ENCODE measurements around the gene ZNRF3. TPM values are rescaled to one million over a fixed set of nuclear protein-coding genes. Genes with fewer than 3 reads are reported as not detected.

ZNRF3 gene
- total RNA-seq, 1 donor from 2014 or later: 10.5 TPM

GRCh38 chr22:29053048-29053702, 169.8 kb downstream of the ZNRF3 start:
- Histone ChIP-seq H3K4me3 (ENCODE audit: low read depth, low read length) (no peak overlapping the region), H3K36me3 (ENCODE audit: control insufficient read depth, insufficient read depth, low read length) (peaks cover 8% of the 10 kb centered on the region), H3K27me3 (ENCODE audit: control insufficient read depth, insufficient read depth, low read length) (no peaks in the 10 kb centered on the region)
- TF ChIP-seq CTCF (IDR thresholded peaks at IDR 0.05; ENCODE audit: insufficient read depth, low read length, poor library complexity, severe bottlenecking): no peak
- DNase-seq (ENCODE audit: low read depth): no peak

- no peak for DNase-seq (ENCODE audit: low read depth)
- no peak overlapping the region for H3K4me3 ChIP-seq (ENCODE audit: low read depth, low read length)
- no peak for TF ChIP-seq CTCF (IDR thresholded peaks at IDR 0.05; ENCODE audit: insufficient read depth, low read length, poor library complexity, severe bottlenecking)
- H3K27me3 ChIP-seq (ENCODE audit: control insufficient read depth, insufficient read depth, low read length): no peaks in the 10 kb centered on the region
- H3K36me3 ChIP-seq (ENCODE audit: control insufficient read depth, insufficient read depth, low read length): peaks cover 1% of the 10 kb centered on the region
Observed at GRCh38 chr22:29054251-29054767, 170.9 kb downstream of the ZNRF3 start.

- no peak overlapping the region for H3K4me3 ChIP-seq (ENCODE audit: low read depth, low read length)
- no peaks in the 10 kb centered on the region for H3K27me3 ChIP-seq (ENCODE audit: control insufficient read depth, insufficient read depth, low read length)
- no peak for TF ChIP-seq CTCF (IDR thresholded peaks at IDR 0.05; ENCODE audit: insufficient read depth, low read length, poor library complexity, severe bottlenecking)
- no peak for DNase-seq (ENCODE audit: low read depth)
- H3K36me3 ChIP-seq (ENCODE audit: control insufficient read depth, insufficient read depth, low read length): no peaks in the 10 kb centered on the region
Observed at GRCh38 chr22:29055192-29055830, 171.9 kb downstream of the ZNRF3 start.

GRCh38 chr22:29056472-29056871, 173.1 kb downstream of the ZNRF3 start:
- Histone ChIP-seq H3K27me3 (ENCODE audit: control insufficient read depth, insufficient read depth, low read length) (no peaks in the 10 kb centered on the region), H3K36me3 (ENCODE audit: control insufficient read depth, insufficient read depth, low read length) (no peaks in the 10 kb centered on the region), H3K4me3 (ENCODE audit: low read depth, low read length) (no peak overlapping the region)
- no peak for TF ChIP-seq CTCF (IDR thresholded peaks at IDR 0.05; ENCODE audit: insufficient read depth, low read length, poor library complexity, severe bottlenecking)
- DNase-seq (ENCODE audit: low read depth): no peak

GRCh38 chr22:29060251-29060869, 177.0 kb downstream of the ZNRF3 start:
- no peak for TF ChIP-seq CTCF (IDR thresholded peaks at IDR 0.05; ENCODE audit: insufficient read depth, low read length, poor library complexity, severe bottlenecking)
- H3K27me3 ChIP-seq (ENCODE audit: control insufficient read depth, insufficient read depth, low read length): no peaks in the 10 kb centered on the region
- H3K36me3 ChIP-seq (ENCODE audit: control insufficient read depth, insufficient read depth, low read length): no peaks in the 10 kb centered on the region
- H3K4me3 ChIP-seq (ENCODE audit: low read depth, low read length): no peak overlapping the region
- DNase-seq (ENCODE audit: low read depth): no peak

Data from kidney epithelial cell (primary cell).